Camera-type eye (tissue), 1 donor: ENCODE data around the gene EIF1AX. TPM values are rescaled to one million over a fixed set of nuclear protein-coding genes. Genes with fewer than 3 reads are reported as not detected.

Source experiments
- total RNA-seq: library from RNA; depleted of rRNA; stranded (reverse); fragments of >200 nt; gene quantifications from one replicate; pipeline ENCODE4 v1.2.3, GENCODE V29; 2014

Gene EIF1AX
- total RNA-seq = 85.7 TPM

GRCh38 chrX:20141281-20142220, at the start of gene EIF1AX:
EIF1AX (minus strand) TSS chrX:20141838; CDS start chrX:20141640, 198 bp downstream.

DNA sequence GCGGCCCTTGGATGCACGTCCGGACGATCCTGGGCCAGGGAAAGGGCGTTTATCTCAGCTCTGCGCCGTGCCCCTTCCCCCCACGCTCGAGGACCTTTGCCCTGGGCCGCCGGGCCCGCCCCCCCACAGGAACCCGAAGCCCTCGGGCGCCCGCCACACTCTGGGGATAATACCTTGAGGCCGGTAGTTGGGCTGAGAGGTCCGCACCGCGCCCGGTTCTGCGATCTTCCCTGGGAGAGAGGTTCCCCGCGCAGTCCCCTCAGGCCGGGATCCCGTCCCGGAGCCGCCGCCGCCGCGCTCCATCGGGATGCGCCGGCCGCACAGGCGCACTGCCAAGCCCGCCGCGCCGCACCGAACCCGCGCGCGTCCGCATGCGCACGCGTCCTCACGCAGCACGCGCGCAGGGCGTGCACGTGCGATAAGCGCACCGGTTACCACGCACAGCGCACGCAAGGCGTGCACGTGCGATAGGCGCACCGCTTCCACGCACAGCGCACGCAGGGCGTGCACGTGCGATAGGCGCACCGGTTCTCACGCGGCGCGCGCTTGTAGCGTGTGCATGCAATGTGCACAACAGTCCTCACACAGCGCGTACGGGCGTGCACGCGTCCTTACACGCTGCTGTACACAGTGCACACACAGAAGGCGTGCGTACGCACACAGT, 24.9 kb downstream of the EIF1AX start, which contains the start of gene MAP7D2:
MAP7D2 (minus strand) TSS at position 331 of the 664 bp plus-strand sequence; CDS start at position 303, 28 bp downstream.

Other genes with a start within 250 kb of the EIF1AX start
- gene BCLAF3, start 150.8 kb downstream of the EIF1AX start, total RNA-seq = 24.2 TPM
- 3.0 TPM for gene MAP7D2, start 24.9 kb downstream of the EIF1AX start, total RNA-seq
- 48.5 TPM for gene RPS6KA3, start 125.1 kb upstream of the EIF1AX start, total RNA-seq